Left renal pelvis (tissue), 4 donors: Measurements from ENCODE around the gene PRKCQ. TPM values are rescaled to one million over a fixed set of nuclear protein-coding genes. Genes with fewer than 3 reads are reported as not detected.
A peak's percentile ranks its signal among the peaks of the same experiment; 100 is the strongest.

ENCODE experiments used
- DNase-seq, 4 donors: peaks; one replicate each; pipeline ENCODE4 v3.0.0-alpha.2; 2013; ENCODE audit warnings: low read depth in 4 of 4, low spot score in 3 of 4
- polyA plus RNA-seq, 4 donors: library from polyadenylated mRNA; unstranded; fragments of 120-200 nt; gene quantifications; one replicate each; pipeline ENCODE4 v1.2.1, GENCODE V29; 2013; ENCODE audit not compliant: insufficient read length in 4 of 4

The PRKCQ gene
- 10 to 100 TPM in 3 of 4 donors, 1 to 10 TPM in 1; 1.6 to 16.4 (median 14.2) TPM for polyA plus RNA-seq

DNA sequence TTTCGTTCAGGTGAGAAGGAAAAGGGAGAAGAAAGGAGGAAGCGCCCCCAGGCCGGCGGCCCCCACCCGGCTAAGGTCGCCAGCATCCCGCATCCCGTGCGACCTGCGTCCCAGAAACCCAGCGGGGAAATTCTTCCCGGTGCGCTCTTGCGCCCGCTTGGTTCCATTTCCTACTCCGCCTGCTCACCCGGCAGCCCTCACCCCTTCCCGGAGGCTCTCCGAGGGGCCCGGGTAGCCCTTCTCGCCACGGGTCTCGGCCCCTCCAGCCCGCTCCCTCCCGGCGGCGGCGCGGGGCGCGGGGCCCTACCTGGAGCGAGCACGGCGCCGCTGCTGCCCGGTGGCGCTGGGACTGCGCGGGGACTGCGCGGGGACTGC lies at the start of gene PRKCQ:
Gene PRKCQ (minus strand): TSS at position 373 of the 375 bp plus-strand sequence. CDS start 65,141 bp downstream, outside the sequence.
- DNase-seq: peak in 1 of 4 donors; percentile 21

DNA sequence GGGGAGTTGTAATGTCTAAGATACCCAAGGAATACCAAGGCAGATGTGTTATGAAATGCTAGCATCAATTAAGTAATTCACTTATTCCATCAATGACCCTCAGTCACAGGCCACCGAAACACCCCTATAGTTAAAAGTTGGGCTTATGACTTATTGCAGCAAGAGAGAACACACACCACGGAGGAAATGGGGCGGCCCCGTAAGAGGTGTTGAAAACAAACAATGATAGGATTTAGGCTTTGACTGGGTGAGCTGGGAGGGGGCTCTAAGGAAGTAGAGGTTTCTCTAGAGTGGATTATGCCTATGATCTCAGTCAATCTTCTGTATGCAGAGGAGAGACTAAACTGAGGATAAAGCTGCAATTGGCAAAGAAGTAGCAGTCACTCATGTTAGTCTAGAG lies 45.4 kb upstream of the PRKCQ start:
- no peak for DNase-seq

GRCh38 chr10:6624392-6624791 lies 44.3 kb upstream of the PRKCQ start:
- DNase-seq: no peak

GRCh38 chr10:6622921-6623320 lies 42.8 kb upstream of the PRKCQ start:
- DNase-seq: no peak

- DNase-seq: no peak
Measured at GRCh38 chr10:6621536-6621935, 41.5 kb upstream of the PRKCQ start.

DNA sequence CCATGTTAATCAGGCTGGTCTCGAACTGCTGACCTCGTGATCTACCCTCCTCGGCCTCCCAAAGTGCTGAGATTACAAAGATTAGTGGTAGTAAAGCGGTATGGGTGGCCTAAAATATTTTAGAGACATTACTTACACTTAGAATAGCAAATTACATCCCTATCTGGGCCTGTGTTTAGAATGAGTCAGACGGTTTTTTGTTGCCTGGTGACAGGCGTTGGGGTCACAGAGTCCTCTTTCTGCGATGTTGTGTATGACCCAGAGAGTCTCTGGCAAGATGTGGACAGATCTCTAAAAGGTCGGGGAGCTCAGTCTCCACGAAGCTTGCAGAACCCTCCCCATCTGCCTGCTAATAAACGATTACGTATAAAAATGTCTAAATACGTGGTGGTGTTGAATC lies 39.6 kb upstream of the PRKCQ start:
- DNase-seq: no peak

GRCh38 chr10:6618340-6618739 lies 38.3 kb upstream of the PRKCQ start:
- DNase-seq: no peak

DNA sequence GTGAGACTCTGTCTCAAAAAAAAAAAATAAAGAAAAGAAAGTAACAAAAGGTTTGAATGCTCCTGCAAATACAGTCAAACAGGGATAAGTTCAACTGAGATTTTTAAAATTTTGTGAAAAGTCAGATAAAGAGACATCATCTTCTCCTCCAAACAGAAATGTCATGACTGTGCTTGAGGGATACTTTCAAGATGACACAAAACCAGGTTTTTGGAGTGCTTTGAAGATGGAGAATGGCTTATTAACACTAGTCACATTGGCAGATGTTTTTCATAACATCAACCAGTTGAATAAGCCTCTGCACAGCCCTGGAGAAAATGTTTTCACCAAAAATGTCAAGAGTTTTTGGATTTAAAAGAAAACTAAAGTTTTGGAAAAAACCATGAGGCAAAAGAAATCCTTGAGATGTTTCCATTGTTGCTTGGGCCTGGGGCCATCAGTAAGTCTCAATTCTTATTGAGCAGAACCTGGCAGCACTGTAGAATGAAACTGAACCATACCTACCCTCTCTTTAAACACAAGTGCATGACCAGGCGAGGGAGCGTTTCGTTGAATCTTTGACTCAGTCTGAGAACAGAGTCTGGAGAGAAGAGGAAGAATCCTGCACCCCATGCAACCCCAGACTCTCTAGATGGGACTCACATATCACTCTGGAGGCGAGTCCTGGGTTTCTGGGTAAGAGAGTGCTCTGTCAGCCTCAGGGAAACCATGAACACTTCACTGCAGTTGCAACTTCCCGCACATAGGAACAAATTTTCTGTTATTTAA lies 37.4 kb upstream of the PRKCQ start:
- DNase-seq: no peak

DNA sequence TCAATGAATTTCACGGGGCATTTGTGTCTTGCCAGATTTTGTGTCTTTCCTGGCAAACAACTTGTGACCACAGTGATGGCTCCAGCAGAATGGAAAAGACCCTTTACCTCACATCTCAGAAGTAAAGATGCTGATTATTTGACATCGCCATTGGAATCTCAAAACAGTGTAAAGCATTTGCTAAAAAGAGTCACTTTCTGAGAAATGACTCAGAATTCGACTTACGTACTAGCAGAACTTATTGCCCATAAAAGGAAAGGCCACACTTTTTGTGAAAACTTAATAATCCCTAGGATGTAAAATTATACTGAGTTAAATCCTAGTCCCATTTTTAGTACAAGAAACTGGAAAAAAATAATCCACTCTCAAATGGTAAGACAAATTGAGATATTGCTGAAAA lies 35.9 kb upstream of the PRKCQ start:
- no peak for DNase-seq

- DNase-seq: no peak
Measured at GRCh38 chr10:6612371-6612770, 32.3 kb upstream of the PRKCQ start.

DNA sequence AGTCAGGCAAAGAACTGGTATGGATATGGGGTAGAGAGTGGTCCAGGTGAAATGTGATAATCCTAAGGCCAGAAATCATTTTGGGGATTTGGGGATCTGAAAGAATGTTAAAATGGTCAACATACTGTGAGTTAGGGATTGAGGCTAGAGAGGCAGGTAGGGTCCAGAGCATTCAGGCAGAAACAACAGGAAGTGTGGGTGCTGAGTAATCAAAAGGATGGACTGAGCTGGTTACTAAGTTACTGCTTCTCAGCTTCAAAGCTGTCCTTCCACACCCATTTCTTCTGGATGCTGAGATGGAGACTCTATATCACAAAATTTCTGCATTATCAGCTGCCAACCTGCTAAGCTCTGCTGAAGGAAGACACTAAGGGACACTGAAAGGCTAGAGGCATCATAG lies 30.6 kb upstream of the PRKCQ start:
- no peak for DNase-seq

DNA sequence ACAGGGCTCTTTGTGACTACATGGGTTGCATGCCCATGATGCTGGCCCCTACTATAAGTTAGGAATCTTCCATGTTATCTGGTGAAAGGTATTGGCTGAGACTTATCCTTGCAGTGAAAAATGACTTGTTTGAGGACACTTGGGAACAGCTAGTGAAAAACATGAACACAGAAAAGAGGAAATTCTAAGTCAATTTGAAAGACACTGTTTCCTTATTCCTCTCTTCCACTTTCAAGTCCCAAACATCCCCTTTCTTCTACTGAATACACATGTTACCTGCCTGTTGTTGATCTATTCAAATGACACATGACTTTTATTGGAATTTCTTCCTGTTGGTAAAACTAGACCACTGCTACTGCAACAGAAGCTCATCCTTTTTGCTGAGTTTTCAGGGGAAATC lies 29.5 kb upstream of the PRKCQ start:
- no peak for DNase-seq

DNA sequence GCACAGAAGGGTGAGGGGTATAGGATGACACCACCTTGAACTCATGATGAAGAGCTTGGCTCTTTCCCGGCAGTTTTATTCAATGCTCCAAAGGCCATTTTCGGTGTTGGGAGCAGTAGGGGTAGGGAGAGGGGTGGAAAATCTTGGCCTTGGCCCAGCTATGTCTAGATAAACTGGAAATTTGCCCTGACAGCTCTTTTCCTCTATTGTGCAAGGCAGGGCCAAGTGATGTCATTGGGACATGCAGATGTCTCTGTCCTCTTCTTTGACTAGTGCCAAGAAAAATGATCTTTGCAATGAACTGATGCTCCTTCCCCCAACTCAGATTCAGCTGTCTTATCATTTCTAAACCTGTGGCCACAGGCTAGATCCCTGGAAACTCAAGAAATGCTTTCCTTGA lies 27.7 kb upstream of the PRKCQ start:
- no peak for DNase-seq

- no peak for DNase-seq
Measured at GRCh38 chr10:6607182-6607581, 27.1 kb upstream of the PRKCQ start.

DNA sequence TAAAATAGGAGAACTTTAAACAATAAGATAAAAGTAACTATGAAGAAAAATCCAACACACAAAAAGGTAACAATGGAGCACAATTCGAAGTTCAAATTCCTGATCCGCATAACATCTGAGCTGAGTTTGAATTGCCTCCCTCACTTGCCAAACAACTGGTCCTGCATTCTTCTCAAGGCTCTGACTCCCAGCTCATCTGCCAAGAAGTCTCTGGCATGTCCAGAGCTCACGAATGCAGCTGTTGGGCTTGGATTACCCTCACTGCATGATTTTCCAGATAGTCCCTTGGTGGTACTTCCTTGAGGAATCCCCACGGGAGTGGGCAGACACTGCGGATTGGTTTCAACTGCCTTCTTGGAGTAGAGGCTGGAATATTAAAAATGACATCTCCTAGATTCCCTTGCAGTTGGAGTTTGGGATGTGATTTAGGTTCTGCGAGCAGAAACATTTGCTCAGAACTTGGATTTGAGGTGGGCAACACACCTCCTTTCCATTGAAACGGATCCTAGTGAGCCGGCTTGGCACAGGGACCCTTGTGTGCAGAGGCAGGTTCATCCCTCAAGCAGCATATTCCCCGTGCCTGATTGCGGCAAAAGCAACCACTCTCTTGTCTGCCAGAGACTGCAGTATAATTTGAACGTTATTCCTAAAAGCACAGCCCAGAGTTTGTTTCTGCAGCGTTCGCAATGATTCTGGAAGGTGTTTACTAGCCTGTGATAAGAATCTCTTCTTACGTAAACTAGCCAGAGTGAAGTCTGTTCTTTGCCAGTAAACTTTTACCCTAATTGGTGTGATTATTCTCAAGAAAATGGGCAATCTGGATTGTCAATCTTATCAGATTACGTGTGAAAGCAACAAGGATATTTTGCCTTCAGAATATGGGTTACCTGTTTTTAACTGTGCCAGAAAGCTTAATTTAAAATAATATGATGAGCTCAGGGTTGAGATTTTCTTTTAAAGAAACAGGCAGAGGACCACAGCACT lies 23.4 kb upstream of the PRKCQ start:
- DNase-seq: no peak

DNA sequence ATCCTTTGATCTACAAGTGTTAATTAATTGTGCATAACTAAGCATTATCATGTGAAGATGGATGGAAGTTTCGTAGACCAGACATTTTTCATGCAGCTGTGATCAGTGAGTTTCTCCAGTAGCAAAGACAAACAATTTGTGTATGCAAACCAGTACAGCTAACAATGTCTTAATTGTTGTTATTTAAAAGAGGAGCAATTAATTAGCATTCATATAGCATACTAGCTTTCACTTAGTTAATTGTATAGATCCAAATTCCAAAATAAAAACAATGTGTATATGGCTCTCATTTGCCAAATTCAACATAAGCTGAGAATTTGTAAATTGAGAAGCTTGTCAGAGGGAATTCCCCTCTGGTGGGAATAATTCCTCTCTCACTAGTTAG lies 22.6 kb upstream of the PRKCQ start:
- DNase-seq: no peak

- DNase-seq: no peak
Measured at GRCh38 chr10:6602026-6602699, 22.1 kb upstream of the PRKCQ start.

- DNase-seq: no peak
Measured at GRCh38 chr10:6601246-6601805, 21.2 kb upstream of the PRKCQ start.

DNA sequence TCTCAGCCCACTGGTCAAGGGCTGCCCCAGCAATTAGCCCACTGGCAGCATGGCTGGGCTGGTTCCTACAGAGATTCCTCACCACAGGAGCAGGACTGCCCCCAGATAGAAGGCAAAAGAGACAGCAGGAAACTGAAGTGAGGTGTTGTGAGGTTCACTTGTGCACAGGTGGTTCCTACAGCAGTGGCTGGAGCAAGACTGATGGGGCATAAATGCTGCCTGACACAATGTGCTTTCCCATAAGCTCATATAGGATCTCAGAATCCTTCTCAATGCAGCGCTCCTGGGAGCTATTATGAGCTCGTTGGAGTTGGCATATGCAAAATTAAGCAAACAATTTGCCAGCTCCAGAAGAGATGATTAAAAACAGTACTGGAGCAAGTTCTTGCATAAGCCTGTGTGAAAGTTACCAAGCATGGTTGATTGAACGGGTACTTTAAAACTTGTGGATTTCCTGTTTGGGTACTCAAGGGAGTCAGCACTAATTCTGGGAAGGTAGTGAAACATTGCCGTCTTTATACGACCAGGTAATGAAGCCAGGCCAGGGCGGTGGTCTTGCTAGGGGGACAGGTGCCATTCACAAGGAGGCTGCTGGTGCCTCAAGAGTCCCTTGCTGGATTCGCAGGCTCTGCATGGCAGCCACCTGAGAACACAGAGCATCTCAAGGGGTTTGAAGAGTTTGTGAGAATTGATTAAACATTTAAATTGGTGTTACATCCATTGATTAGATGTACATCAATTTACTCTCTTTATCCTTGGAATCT lies 20.3 kb upstream of the PRKCQ start:
- DNase-seq: no peak

GRCh38 chr10:6598679-6599078 lies 18.6 kb upstream of the PRKCQ start:
- DNase-seq: no peak
